Endothelial cell of umbilical vein (primary cell): ENCODE measurements around the gene NELFB.

Experiments
- EZH2 ChIP-seq: IDR thresholded peaks from 2 replicates; pipeline ENCODE4 v1.6.1; 2012; ENCODE audit warnings: borderline replicate concordance, low read depth, mild to moderate bottlenecking, moderate library complexity, low read length, inconsistent platforms; ENCODE audit not compliant: severe bottlenecking
- MAX ChIP-seq: IDR thresholded peaks from 2 replicates; pipeline ENCODE4 v1.6.1; 2011; ENCODE audit not compliant: insufficient read depth, insufficient read length
- POLR2A ChIP-seq: IDR thresholded peaks from 2 replicates; pipeline ENCODE4 v1.6.1; 2012; ENCODE audit warnings: low read depth, mild to moderate bottlenecking, control low read depth, low read length
- POLR2AphosphoS5 ChIP-seq: IDR thresholded peaks from 2 replicates; pipeline ENCODE4 v1.6.1; 2012; ENCODE audit warnings: low read depth, mild to moderate bottlenecking, control low read depth, low read length, moderate library complexity; ENCODE audit not compliant: insufficient read depth
- TF ChIP-seq, protein P1 (sequence below), 2 donors: IDR thresholded peaks; 1 replicate in 1 of 2; 2 replicates in 1 of 2; pipeline ENCODE4 v1.5.1; 2011; ENCODE audit warnings: low read length in 2 of 2, mild to moderate bottlenecking in 2 of 2, moderate library complexity in 2 of 2, control low read depth in 1 of 2, inconsistent platforms in 1 of 2, low read depth in 1 of 2; ENCODE audit not compliant: insufficient read depth in 1 of 2; ENCODE audit errors: extremely low read depth in 1 of 2

DNA sequence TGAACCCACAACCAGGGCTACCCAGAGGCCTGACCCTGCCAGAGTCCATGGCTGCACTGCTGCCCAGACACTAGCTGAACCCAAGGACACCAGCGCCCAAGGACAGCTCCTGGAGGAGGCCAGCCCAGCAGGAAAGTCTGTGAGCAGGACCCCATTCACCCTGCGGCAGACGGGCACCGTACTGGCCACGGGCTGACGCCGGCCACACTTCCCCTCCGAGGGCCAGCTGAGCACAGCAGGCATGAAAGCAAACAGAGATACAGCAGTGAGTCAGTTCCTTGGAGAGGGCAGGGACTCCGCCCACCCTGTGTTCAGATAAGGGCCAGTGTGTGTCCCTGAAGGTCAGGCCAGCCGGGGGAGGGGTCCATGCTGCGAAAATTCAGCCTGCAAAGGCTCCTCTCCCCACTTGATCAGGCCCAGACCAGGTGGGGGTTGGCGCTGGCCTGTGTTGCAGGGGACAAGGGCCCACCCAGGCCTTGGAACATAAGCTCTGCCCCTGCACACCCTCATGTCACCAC, 36.3 kb upstream of the NELFB start:
- TF ChIP-seq, protein P1, sequence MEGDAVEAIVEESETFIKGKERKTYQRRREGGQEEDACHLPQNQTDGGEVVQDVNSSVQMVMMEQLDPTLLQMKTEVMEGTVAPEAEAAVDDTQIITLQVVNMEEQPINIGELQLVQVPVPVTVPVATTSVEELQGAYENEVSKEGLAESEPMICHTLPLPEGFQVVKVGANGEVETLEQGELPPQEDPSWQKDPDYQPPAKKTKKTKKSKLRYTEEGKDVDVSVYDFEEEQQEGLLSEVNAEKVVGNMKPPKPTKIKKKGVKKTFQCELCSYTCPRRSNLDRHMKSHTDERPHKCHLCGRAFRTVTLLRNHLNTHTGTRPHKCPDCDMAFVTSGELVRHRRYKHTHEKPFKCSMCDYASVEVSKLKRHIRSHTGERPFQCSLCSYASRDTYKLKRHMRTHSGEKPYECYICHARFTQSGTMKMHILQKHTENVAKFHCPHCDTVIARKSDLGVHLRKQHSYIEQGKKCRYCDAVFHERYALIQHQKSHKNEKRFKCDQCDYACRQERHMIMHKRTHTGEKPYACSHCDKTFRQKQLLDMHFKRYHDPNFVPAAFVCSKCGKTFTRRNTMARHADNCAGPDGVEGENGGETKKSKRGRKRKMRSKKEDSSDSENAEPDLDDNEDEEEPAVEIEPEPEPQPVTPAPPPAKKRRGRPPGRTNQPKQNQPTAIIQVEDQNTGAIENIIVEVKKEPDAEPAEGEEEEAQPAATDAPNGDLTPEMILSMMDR (IDR thresholded peaks at IDR 0.05; ENCODE audit: extremely low read depth in 1 of 2, insufficient read depth in 1 of 2, low read depth in 1 of 2, low read length in 2 of 2), result no peak
- TF ChIP-seq EZH2 (no peak), MAX (no peak), POLR2A (no peak), POLR2AphosphoS5 (peak; percentile 49)
